ENCODE measurements around the gene SLC25A13.
"Not testable (repeated sequence)": the region's sequence is repeated elsewhere in the genome, so short reads cannot be mapped to it uniquely, and the experiment has no call there.

SLC25A13 gene

DNA sequence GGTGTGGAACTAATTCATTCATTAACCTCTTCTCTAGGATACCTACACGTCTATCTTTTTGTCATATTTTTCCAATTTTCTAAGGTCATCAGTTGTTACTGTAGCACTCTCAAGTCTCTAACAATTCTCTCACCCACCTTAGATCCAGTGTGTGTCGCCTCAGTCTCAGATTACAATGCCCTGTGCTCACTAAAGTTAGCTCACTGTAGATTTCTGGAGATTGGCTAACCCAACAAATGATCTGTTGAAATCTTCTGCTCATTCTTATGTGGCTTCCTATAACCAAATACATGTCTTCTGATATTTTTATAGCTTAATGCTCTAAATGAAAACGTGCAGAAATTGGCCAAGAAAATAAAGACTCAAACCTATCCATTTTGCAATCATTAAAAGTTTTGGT lies 142.6 kb downstream of the SLC25A13 start:
- no peak overlapping the region for H3K4me3 ChIP-seq
- no peak overlapping the region for H3K9ac ChIP-seq
- TF ChIP-seq Cebpa-rat (IDR thresholded peaks at IDR 0.05), result no peak
- peaks cover 25 to 96% (median 38%) of the 10 kb centered on the region in 11 experiments for H3K36me3 ChIP-seq
- peaks cover 0 to 4% (median 0%) of the 10 kb centered on the region in 11 experiments; a peak in 1 of 22 replicates for H4K20me1 ChIP-seq
- no peaks in the 10 kb centered on the region for H3K27me3 ChIP-seq
- H3K4me1 ChIP-seq, result no peaks in the 10 kb centered on the region
- no peak overlapping the region for H3K27ac ChIP-seq
- H3K9me3 ChIP-seq (replicated peaks in 1 of 11), result no peaks in the 10 kb centered on the region
- H3K4me2 ChIP-seq, result no peak overlapping the region

DNA sequence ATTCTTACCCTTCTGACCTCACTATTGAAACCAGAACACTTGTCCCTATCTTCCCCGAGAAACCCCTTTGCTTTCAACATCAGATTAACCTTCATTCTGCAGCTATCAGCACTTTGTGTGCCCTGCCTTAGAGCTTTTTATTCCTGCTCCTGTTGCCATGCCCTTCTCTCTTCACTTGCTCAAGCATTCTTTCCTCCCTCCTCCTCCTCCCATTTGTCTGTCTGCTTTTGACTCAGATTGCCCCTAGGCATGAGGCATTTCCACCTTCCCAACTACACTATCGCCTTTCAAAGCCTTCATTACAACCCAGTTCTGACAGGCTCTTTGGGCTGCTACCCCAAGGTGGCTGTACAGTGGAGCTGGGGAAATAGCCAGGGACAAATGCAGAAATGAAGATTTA lies 143.3 kb downstream of the SLC25A13 start:
- peaks cover 17 to 95% (median 36%) of the 10 kb centered on the region in 11 experiments for H3K36me3 ChIP-seq
- H3K4me3 ChIP-seq, result no peak overlapping the region
- H3K9ac ChIP-seq, result no peak overlapping the region
- H3K27ac ChIP-seq, result no peak overlapping the region
- H3K4me1 ChIP-seq, result no peaks in the 10 kb centered on the region
- H3K9me3 ChIP-seq (replicated peaks in 1 of 11), result no peaks in the 10 kb centered on the region
- H3K4me2 ChIP-seq, result no peak overlapping the region
- no peaks in the 10 kb centered on the region for H3K27me3 ChIP-seq
- TF ChIP-seq Cebpa-rat (IDR thresholded peaks at IDR 0.05), result no peak
- H4K20me1 ChIP-seq, result peaks cover 0 to 4% (median 0%) of the 10 kb centered on the region in 11 experiments; a peak in 1 of 22 replicates

DNA sequence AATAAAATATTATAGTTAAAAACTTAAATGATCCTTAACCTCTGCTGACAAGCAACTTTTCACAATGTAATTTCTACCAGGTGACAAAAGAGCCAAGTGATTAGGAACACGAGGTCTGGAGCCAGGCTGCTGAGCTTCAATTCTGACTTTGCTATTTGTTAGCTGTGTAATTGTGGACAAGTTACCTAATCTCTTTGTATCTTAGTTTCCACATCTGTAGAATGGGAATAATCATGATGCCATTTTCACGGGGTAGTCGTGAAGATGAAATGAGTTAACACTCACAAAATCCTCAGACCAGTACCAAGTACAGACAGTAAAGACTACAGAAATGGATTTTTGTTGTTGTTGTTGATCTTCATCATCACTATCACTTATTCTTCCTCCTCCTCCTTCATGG lies 144.5 kb downstream of the SLC25A13 start:
- Histone ChIP-seq H3K9me3 (replicated peaks in 1 of 11) (no peaks in the 10 kb centered on the region), H3K4me2 (no peak overlapping the region), H3K4me3 (no peak overlapping the region), H3K9ac (no peak overlapping the region), H4K20me1 (peaks cover 0 to 4% (median 0%) of the 10 kb centered on the region in 11 experiments; a peak in 1 of 22 replicates), H3K36me3 (peaks cover 5 to 94% (median 26%) of the 10 kb centered on the region in 11 experiments; a peak in 17 of 22 replicates), H3K4me1 (no peaks in the 10 kb centered on the region), H3K27me3 (no peaks in the 10 kb centered on the region), H3K27ac (no peak overlapping the region)
- TF ChIP-seq Cebpa-rat (IDR thresholded peaks at IDR 0.05), result no peak

DNA sequence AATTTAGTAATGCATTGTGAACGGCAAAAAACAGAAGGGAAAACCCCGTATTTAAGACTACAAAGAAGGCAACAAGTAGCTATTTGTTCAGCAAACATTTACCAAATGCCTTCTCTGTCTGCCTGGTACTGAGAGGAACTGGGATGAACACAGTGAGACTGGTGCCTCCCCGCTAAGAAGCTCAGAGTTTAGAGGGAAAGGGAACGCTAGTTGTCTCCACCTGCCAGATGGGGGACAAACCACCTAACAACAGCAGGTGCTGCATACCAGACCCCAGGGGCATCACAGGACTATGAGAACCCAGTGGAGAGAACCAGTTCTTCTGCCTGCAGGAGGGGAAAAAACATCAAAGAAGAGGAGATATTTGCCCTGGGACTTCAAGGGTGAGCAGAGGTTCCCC lies 147.1 kb downstream of the SLC25A13 start:
- H3K9ac ChIP-seq, result no peak overlapping the region
- H3K4me2 ChIP-seq, result no peak overlapping the region
- H3K27me3 ChIP-seq, result no peaks in the 10 kb centered on the region
- no peak for TF ChIP-seq Cebpa-rat (IDR thresholded peaks at IDR 0.05)
- no peaks in the 10 kb centered on the region for H3K9me3 ChIP-seq (replicated peaks in 1 of 11)
- H3K4me3 ChIP-seq, result no peak overlapping the region
- no peaks in the 10 kb centered on the region for H3K4me1 ChIP-seq
- H3K27ac ChIP-seq, result no peak overlapping the region
- H3K36me3 ChIP-seq, result peaks cover 10 to 97% (median 26%) of the 10 kb centered on the region in 11 experiments; a peak in 19 of 22 replicates
- H4K20me1 ChIP-seq, result peaks cover 0 to 4% (median 0%) of the 10 kb centered on the region in 11 experiments; a peak in 1 of 22 replicates

DNA sequence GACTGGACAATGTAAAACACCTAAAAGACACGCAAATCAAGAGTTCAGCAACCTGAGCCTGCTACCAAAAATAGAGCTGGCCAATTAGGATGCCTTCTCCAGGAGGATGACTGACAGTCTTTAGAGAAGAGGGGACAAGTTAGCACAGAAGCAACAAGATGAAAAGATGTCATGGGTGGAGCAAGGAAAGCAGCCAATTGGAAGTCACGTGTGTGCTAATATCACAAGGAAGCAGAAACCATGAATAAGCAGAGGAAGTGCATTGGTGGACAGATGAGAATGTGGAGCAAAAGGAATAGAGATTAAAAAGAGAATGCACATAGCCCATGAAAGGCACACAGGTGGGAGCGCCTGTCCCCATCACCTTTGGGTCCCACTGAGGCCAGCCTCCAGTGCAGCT lies 148.1 kb downstream of the SLC25A13 start:
- Histone ChIP-seq H3K4me1 (no peaks in the 10 kb centered on the region), H3K27me3 (no peaks in the 10 kb centered on the region), H3K9ac (no peak overlapping the region), H3K4me3 (no peak overlapping the region), H3K27ac (no peak overlapping the region), H3K9me3 (replicated peaks in 1 of 11) (no peaks in the 10 kb centered on the region), H3K36me3 (peaks cover 17 to 97% (median 36%) of the 10 kb centered on the region in 11 experiments; a peak in 20 of 22 replicates), H3K4me2 (no peak overlapping the region), H4K20me1 (peaks cover 0 to 4% (median 0%) of the 10 kb centered on the region in 11 experiments; a peak in 2 of 22 replicates)
- no peak for TF ChIP-seq Cebpa-rat (IDR thresholded peaks at IDR 0.05)

DNA sequence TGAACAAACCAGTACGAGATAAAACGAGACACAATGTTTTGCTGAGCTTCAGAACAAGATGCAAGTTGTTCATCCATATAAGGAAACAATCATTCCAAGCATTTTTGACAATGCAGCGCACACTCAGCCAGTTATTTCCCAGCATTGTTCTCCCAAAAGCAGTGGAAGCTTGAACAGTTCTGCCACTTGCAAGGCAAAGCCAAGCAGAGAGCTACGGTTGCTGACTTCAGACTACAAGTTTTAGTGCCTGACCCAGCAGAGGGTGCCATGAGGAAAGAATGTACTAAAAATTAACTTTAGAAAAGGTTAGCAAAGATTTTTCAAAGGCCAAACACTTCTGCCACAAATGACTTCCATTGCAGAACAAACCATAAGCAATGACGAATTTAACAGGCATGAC lies 152.5 kb downstream of the SLC25A13 start:
- no peaks in the 10 kb centered on the region for H3K27me3 ChIP-seq
- H3K4me1 ChIP-seq, result no peaks in the 10 kb centered on the region
- no peak overlapping the region for H3K4me2 ChIP-seq
- H3K36me3 ChIP-seq, result peaks cover 24 to 96% (median 41%) of the 10 kb centered on the region in 11 experiments; a peak in 20 of 22 replicates
- H4K20me1 ChIP-seq, result peaks cover 0 to 4% (median 0%) of the 10 kb centered on the region in 11 experiments; a peak in 1 of 22 replicates
- H3K9ac ChIP-seq, result no peak overlapping the region
- no peak for TF ChIP-seq Cebpa-rat (IDR thresholded peaks at IDR 0.05)
- no peaks in the 10 kb centered on the region for H3K9me3 ChIP-seq (replicated peaks in 1 of 11)
- H3K4me3 ChIP-seq, result no peak overlapping the region
- H3K27ac ChIP-seq, result no peak overlapping the region

- H3K27ac ChIP-seq, result no peak overlapping the region
- peaks cover 31 to 98% (median 56%) of the 10 kb centered on the region in 11 experiments; a peak in 21 of 22 replicates for H3K36me3 ChIP-seq
- TF ChIP-seq Cebpa-rat (IDR thresholded peaks at IDR 0.05), result no peak
- peaks cover 0 to 4% (median 0%) of the 10 kb centered on the region in 11 experiments; a peak in 2 of 22 replicates for H4K20me1 ChIP-seq
- H3K4me1 ChIP-seq, result no peaks in the 10 kb centered on the region
- H3K4me3 ChIP-seq, result no peak overlapping the region
- H3K4me2 ChIP-seq, result no peak overlapping the region
- no peak overlapping the region for H3K9ac ChIP-seq
- no peaks in the 10 kb centered on the region for H3K27me3 ChIP-seq
- no peaks in the 10 kb centered on the region for H3K9me3 ChIP-seq (replicated peaks in 1 of 11)
These were observed 154.5 kb downstream of the SLC25A13 start for GRCh38 chr7:96167424-96167823.

DNA sequence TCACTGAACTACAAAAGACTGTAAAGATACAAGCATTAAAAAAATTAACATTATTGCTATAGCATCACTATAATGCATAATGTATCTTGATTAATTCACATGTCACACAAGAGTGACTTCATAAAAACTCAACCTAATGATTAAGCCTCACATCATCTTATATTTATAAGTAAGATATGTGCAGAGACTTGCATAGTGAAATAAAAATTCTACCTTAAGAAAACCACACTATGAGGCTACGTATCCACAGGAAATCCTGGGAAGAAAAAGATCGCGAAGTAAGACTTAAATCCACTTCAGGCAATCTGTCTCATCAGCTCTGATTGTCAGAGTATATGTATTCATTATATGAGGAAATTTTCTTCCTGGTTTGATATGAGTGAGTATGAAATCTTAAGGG lies 160.0 kb downstream of the SLC25A13 start:
- Histone ChIP-seq H3K4me2 (no peak overlapping the region), H3K27ac (no peak overlapping the region), H3K27me3 (no peaks in the 10 kb centered on the region), H3K9me3 (replicated peaks in 1 of 11) (no peaks in the 10 kb centered on the region), H3K4me1 (no peaks in the 10 kb centered on the region), H3K4me3 (no peak overlapping the region), H4K20me1 (no peaks in the 10 kb centered on the region; a peak in 1 of 22 replicates), H3K36me3 (peaks cover 23 to 95% (median 49%) of the 10 kb centered on the region in 11 experiments; a peak in 20 of 22 replicates), H3K9ac (no peak overlapping the region)
- TF ChIP-seq Cebpa-rat (IDR thresholded peaks at IDR 0.05), result no peak

DNA sequence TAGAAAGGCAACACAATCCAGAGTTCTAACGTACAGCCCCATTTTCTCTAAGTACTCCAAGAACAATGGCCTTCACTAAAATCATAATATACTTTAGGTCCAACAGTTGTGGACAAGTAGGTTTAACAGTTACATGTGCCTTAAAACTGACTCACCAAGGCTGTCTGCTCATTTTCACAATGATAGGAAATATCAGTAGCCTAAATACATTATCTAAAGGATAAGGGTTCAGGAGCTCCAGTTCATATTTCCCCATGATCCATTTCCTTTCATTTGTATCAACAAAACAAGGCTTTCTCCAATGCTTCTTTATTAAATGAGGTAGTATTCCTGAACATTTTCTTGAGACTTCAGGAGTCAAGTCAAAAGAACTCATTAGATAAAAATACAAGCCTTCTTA lies 164.0 kb downstream of the SLC25A13 start:
- TF ChIP-seq Cebpa-rat (IDR thresholded peaks at IDR 0.05), result no peak
- Histone ChIP-seq H3K9ac (no peak overlapping the region), H3K9me3 (replicated peaks in 1 of 11) (no peaks in the 10 kb centered on the region), H3K36me3 (peaks cover 8 to 92% (median 34%) of the 10 kb centered on the region in 11 experiments; a peak in 17 of 22 replicates), H3K4me2 (no peak overlapping the region), H3K4me3 (no peak overlapping the region), H3K27ac (no peak overlapping the region), H3K4me1 (no peaks in the 10 kb centered on the region), H3K27me3 (no peaks in the 10 kb centered on the region), H4K20me1 (no peaks in the 10 kb centered on the region)

DNA sequence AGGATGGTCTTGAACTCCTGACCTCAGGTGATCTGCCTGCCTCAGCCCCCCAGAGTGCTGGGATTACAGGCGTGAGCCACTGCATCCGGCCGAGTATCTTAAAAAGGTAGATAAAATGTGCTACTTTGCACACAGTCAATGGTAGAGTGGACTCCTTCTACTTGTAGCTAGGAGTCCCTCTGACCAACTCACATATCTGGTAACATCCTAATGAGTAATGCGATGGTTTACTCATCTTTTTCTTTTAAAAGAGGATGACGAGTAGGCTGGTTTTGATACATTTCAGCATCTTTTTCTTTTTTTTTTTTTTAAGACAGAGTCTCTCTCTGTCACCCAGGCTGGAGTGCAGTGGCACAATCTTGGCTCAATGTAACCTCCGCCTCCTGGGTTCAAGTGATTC lies 167.4 kb downstream of the SLC25A13 start:
- not testable (repeated sequence) for H3K9ac ChIP-seq; H3K27ac ChIP-seq; H3K4me3 ChIP-seq; H3K4me2 ChIP-seq; H3K9me3 ChIP-seq (replicated peaks in 1 of 11); H3K27me3 ChIP-seq; H4K20me1 ChIP-seq; H3K4me1 ChIP-seq
- H3K36me3 ChIP-seq, result peaks cover 9 to 91% (median 32%) of the 10 kb centered on the region in 11 experiments; a peak in 17 of 22 replicates
